ENCODE data around the gene GLE1.

GLE1 gene

DNA sequence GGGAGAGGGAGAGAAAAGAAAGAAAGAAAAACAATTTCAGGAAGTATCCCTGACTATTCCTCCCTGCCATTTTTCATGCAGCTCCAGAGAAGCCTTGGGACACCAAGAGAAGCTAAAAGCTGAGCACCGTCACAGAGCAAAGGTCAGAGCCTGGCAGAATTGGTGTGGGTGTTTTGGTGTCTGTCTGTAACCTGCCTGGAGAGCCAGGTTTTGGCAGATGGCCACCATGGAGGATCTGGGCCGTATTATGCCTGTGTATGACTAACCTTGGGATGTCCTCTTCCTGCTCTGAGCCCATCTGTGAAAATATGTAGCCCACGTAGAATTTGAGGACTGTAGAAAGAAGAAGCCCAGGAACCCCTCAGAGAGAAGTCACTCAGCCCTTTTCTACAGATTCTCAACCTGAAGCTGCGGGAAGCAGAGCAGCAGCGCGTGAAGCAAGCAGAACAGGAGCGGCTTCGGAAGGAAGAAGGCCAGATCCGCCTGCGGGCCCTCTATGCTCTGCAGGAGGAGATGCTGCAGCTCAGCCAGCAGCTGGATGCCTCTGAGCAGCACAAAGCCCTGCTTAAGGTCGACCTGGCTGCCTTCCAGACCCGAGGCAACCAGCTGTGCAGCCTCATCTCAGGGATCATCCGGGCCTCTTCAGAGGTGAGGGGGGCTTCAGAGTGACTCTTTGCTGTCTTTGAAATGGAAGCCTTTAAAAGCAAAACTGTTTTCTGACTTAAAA is 18.8 kb downstream of the GLE1 start:
- ATAC-seq: no peak
- no peak for DNase-seq
- H3K4me3 Mint-ChIP-seq: no peak overlapping the region
- H3K27ac Mint-ChIP-seq: no peak overlapping the region
- no peaks in the 10 kb centered on the region for H3K9me3 Mint-ChIP-seq
- H3K4me1 Mint-ChIP-seq: no peaks in the 10 kb centered on the region
- no peaks in the 10 kb centered on the region for H3K27me3 Mint-ChIP-seq

DNA sequence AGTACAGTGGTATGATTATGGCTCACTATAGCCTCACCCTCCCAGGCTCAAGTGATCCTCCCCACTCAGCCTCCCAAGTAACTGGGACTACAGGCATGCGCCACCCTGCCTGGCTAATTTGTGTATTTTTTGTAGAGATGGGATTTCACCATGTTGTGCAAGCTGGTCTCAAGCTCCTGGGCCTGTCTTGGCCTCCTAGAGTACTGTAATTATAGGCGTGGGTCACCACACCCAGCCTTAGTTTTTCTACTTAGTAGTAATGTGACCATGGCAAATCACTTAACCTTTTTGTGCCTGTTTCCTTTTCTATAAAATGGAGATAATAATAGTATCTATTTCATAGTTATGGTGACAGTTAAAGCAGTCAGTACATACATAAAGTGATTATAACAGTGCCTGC is 22.2 kb downstream of the GLE1 start:
- no peak overlapping the region for H3K27ac Mint-ChIP-seq
- H3K9me3 Mint-ChIP-seq: no peaks in the 10 kb centered on the region
- no peaks in the 10 kb centered on the region for H3K27me3 Mint-ChIP-seq
- DNase-seq: no peak
- H3K4me1 Mint-ChIP-seq: no peaks in the 10 kb centered on the region
- H3K4me3 Mint-ChIP-seq: no peak overlapping the region
- no peak for ATAC-seq

DNA sequence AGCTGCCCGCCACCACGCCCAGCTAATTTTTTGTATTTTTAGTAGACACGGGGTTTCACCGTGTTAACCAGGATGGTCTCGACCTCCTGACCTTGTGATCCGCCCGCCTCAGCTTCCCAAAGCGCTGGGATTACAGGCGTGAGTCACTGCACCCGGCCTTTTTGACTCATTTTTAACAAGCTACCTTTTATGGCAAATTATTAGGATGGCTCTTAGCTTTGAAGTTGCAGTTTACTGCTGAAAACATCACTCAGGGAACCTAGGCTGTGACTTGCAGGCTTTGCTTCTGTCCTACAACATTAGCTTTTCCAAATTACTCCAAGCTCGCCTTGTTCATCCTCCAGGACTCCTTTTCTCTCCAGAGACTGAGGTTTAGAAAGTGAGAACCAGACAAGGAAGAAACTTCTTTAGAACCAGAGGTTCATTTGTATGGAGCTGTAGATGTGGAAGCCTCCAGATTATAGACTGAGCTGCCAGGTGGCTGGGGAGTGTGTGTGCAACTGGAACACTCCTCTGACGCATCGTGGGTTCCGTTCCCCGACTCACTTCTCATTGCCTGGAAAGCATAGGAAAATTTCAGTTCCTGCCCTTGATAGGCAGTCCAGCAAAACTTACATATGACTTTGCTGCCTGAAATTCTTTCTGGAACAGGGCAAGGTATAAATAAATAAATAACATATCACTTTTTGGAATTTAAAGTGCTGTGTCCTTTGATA is 24.1 kb downstream of the GLE1 start:
- DNase-seq: no peak
- Mint-ChIP-seq H3K9me3 (no peaks in the 10 kb centered on the region), H3K27ac (peak overlapping the region in 1 of 2 donors; percentile 74), H3K27me3 (no peaks in the 10 kb centered on the region), H3K4me3 (no peak overlapping the region), H3K4me1 (no peaks in the 10 kb centered on the region)
- no peak for ATAC-seq

DNA sequence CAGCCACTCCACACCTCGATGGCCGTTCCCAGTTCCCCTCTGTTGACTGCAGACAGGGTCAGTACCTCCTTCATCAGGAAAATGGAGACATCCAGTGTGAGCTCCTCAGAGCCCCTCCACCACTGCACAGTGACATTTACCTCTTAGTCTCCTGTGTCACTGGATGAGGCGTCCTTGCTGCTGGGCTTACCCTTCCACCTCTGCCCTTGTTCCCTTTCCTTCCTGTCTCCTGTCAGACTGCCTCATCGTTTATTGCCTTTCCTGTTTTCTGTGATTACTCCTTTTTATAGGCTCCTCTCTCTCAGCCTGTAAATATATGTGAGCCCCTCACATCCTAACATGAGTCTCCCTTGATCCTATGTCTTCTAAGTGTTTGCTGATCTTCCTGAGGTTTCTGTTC is 24.7 kb downstream of the GLE1 start:
- DNase-seq (no peak), ATAC-seq (no peak)
- Mint-ChIP-seq H3K4me3 (no peak overlapping the region), H3K4me1 (no peaks in the 10 kb centered on the region), H3K27me3 (no peaks in the 10 kb centered on the region), H3K9me3 (no peaks in the 10 kb centered on the region), H3K27ac (peak overlapping the region in 1 of 2 donors; percentile 15)

DNA sequence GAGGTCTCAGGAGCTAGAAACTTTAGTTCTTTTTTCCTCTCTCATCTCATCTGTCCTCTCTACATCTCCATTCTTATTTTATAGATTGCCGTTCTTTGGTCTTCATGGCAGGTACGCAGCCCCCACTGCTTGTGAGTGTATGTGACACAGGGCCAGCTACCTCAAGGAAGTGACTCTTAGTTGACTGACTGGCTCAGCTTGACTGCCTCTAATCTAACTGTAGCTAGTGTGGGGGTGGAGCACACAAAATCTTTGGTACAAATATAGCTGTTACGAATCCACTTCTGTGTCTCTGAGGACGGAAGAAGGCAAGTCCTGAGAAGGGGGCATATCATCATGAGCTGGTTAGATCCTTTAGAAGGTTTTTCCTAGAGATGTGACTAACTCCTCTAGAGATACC is 28.1 kb downstream of the GLE1 start:
- H3K27ac Mint-ChIP-seq: no peak overlapping the region
- no peak for DNase-seq
- ATAC-seq: no peak
- H3K4me1 Mint-ChIP-seq: no peaks in the 10 kb centered on the region
- no peaks in the 10 kb centered on the region for H3K9me3 Mint-ChIP-seq
- H3K27me3 Mint-ChIP-seq: no peaks in the 10 kb centered on the region
- no peak overlapping the region for H3K4me3 Mint-ChIP-seq

DNA sequence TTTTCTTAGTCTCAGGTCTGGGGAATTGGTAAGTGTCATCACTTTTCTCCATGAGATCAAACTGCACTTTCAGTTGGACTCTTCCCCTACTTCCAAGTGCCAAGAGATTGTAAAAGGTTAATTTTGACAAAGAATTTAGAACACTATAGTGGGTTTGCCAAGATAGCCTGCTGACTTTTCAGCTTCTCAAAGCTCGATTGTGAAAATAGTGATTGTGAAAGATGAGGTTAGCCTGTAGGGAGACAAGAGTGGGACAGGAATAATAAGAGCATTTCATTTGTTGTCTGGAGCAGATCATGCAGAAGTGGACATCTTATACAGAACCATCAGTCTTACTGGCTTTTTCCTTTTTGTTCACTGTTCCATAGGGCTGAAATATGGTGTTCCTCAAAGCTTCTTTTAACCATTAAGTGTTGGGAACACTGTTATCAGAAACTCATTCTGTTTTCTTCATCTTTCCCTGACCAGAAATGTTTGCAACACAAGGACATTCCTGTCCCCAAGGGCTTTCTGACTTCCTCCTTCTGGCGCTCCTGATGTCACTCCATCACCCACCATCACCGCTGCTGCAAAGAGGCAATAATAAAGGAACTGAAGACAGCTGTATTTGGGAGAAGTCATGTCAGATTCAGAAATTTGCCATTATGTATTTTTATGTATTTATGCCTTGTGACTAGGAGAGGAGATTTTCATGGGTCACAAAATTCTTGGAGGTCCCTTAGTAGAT is 36.3 kb downstream of the GLE1 start:
- no peaks in the 10 kb centered on the region for H3K27me3 Mint-ChIP-seq
- DNase-seq (no peak), ATAC-seq (no peak)
- no peak overlapping the region for H3K4me3 Mint-ChIP-seq
- no peaks in the 10 kb centered on the region for H3K9me3 Mint-ChIP-seq
- peaks cover 9% of the 10 kb centered on the region for H3K4me1 Mint-ChIP-seq
- no peak overlapping the region for H3K27ac Mint-ChIP-seq

DNA sequence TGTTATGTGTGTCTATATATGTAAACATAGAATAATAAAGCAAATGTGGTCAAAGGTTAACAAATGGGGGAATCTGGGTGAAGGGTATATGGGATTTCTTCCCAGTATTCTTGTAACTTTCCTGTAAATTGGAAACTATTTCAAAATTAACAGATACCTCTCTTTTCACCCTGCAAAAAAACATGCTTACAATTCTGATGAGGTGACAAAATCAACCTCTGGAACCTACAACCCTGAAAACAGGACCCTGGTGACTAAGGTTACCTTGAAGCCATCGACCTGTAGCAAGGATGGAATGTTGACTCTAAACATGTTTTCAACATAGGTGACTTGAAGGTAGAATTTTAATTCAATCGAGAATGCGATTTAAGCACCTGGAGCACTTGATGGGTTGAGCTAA is 42.0 kb downstream of the GLE1 start:
- Mint-ChIP-seq H3K27me3 (no peaks in the 10 kb centered on the region), H3K27ac (no peak overlapping the region), H3K4me1 (peaks cover 21% of the 10 kb centered on the region), H3K4me3 (no peak overlapping the region), H3K9me3 (no peaks in the 10 kb centered on the region)
- no peak for DNase-seq
- no peak for ATAC-seq

DNA sequence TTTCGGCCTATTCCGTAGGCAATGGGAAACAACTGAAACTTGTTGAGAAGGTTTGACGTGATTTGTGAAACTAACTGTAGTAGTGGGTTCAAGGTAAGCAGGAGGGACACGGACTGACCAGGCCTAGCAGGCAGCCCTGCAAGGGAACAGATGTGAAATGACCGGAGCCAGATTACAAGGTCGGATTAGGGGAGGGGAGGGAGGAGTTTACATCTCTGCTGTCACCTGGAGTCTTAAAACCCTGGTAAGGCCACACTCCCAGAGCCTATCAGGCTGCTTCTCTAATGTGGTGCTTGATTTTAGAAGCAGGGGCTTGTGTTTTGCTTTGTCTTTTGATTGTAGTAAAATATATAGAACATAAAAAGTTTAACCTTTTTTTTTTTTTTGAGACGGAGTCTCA is 44.4 kb downstream of the GLE1 start:
- DNase-seq (no peak), ATAC-seq (no peak)
- Mint-ChIP-seq H3K4me1 (peaks cover 27% of the 10 kb centered on the region), H3K27ac (no peak overlapping the region), H3K27me3 (no peaks in the 10 kb centered on the region), H3K4me3 (no peak overlapping the region), H3K9me3 (no peaks in the 10 kb centered on the region)

DNA sequence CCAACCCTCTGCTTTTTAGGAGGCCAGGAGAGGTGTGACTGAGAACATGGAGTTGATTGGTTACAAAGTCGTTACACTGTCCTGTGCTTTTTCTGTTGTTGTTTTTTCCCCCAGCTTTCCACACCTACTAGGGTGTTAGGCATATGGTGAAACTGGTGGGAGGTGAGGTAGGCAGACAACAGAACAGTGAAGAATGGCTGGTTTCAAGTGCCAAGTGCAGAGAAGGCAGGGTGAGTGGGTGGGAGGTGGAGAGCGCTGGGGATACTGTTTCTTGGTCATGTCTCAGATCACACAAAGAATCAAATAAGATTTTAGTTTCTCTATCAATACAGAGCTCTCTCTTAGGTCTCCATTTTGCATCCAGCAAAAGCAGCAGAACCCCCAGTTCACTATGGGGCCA is 45.7 kb downstream of the GLE1 start:
- Mint-ChIP-seq H3K4me3 (peak overlapping the region; percentile 62 to 65), H3K4me1 (peaks cover 27% of the 10 kb centered on the region), H3K27ac (peak overlapping the region; percentile 34 to 44), H3K27me3 (no peaks in the 10 kb centered on the region), H3K9me3 (no peaks in the 10 kb centered on the region)
- DNase-seq (peak; percentile 30 to 41), ATAC-seq (peak; percentile 39)

DNA sequence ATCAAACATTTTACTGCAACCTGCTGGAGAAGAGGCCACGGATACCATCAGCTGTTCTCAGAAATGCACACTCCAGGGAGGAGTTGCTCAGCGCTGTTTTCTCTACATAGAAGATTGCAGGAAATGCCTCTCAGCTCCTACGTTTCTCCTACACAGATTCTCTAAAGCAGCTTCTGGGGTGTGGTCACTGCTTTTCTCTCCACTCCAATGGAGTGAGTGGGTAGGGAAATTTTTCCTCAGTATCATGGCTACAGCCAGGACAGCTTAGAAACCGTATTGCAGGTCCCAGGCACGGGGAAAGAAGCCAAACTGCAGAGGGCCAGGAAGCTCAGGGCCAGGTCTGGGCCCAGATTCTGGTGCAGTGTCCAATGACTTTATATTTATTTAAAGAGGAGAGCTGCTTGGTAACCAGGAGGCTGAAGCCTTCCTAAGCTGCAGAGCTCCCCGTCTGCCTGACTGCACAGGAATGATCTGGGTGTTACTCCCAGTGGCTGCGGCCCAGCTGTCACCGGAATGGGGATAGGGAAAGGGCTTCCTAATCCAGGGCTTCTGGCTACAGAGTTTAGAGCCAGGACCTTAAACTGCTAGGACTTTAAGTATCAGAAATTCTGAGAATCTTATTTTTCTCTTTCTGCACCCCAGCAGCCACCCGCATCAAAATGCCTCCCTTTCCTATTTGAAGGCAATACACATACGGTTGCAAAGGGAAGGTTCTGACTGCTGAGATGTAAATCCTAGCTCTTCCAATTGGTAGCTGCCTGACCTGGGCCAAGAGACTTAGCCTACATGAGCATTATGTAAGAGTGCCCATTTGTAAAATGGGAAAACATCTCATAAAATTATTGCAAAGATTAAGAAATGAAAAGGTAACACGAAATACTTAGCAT is 46.5 kb downstream of the GLE1 start:
- Mint-ChIP-seq H3K27ac (peak overlapping the region; percentile 97 to 99), H3K4me1 (peaks cover 27% of the 10 kb centered on the region), H3K27me3 (no peaks in the 10 kb centered on the region), H3K4me3 (peak overlapping the region; percentile 62 to 65), H3K9me3 (no peaks in the 10 kb centered on the region)
- no peak for ATAC-seq
- no peak for DNase-seq

DNA sequence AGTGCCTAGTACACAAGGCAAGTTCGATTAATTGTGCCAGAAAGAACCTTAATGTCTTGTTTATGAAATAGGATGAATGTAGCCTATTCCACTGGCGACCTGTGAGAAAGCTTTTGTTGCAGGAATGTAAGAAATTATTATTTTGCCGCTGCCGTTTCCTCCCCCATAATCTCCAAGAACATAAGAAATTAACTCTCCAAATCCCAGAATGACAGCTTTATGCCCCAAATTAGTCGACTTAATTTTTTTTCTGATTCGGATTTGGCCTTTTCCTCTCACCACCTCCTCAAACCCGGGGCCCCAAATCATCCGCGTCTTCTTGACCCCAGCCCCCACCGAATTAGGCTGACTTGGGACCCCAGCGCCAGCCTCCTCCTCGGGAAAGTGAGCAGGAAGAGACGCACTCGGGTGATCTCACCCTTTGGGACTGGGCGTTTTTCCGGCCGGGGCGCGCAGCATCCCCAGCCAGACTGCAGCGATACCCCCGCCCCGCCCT is 47.2 kb downstream of the GLE1 start:
- Mint-ChIP-seq H3K27me3 (no peaks in the 10 kb centered on the region), H3K27ac (peak overlapping the region; percentile 97 to 99)

DNA sequence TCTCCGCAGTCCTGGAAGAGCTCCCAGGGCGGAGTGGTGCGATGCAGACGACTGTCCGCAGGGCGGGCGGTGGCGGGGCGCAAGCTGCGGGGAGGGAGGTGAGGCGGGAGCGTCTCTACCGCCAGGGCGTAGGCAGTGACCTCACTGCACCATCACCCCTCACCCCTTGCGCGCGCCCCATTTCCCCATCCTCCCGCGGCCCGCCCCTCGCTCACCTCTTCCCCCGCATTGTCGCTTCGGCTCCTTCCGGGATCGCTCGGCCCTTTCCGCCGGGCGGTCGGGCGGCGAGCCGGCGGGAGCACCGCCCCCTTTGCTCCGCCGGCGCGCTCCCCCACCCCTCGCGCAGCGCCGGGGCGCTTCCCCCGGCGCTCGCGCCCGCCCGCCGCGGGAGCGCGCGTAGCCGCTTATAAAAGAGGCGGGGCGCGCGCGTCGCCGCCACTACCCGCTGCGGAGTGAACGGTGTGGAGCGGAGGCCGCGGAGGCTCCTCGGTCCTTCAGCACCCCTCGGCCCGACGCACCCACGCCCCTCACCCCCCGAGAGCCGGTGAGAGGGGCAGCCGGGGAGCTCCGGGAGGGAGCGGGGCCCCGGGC is 47.7 kb downstream of the GLE1 start, which contains the start of gene SPTAN1:
Gene SPTAN1 (plus strand): TSS at position 435 of the 591 bp plus-strand sequence. CDS start 14,154 bp downstream, outside the sequence.
- no peaks in the 10 kb centered on the region for H3K9me3 Mint-ChIP-seq
- H3K4me1 Mint-ChIP-seq: peaks cover 27% of the 10 kb centered on the region
- no peak within 1 kb of the TSS for H3K4me3 Mint-ChIP-seq
- peak within 1 kb of the TSS; percentile 97 to 99 for H3K27ac Mint-ChIP-seq
- ATAC-seq (peak; percentile 85), DNase-seq (peak; percentile 96)
- H3K27me3 Mint-ChIP-seq: no peaks in the 10 kb centered on the region

More for the DNA sequence above, 47.2 kb downstream of the GLE1 start:
- ATAC-seq (no peak), DNase-seq (no peak)
- no peaks in the 10 kb centered on the region for H3K9me3 Mint-ChIP-seq
- H3K4me1 Mint-ChIP-seq: peaks cover 27% of the 10 kb centered on the region
- H3K4me3 Mint-ChIP-seq: no peak overlapping the region

DNA sequence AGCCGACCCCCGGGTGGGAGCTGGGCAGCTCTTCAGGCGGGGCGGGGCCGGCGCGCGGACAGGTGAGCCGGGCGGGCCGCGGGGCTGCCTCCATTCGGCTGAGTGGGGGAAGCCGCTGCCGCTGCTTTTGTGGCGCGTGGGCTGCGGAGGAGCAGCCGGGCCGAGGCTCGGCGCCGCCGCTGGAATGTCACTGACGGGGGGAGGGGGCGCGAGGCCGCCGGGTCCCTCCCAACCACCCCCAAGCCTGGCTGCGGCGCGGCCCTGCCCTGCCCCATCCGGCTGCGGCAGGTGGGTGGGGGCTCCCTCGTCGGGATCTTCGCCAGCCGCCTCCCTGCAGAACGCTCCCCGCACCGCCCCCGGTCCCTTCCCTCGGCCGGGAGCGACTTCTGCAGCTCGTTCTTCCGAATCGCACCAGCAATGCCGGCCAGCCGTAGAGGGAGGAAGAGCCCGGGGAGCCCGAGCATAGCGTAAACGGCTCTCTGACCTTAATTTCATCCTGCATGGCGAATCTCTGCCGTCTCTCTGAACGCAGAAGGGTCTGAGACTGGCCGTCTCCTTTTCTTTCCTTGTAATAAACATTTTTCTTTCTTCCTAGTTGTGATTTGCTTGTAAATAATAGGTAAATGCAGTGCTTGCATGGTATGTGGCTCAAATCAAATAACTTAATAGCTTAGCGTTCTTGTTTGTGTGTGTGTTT is 48.4 kb downstream of the GLE1 start:
- peak; percentile 44 for ATAC-seq
- Mint-ChIP-seq H3K4me3 (no peak overlapping the region), H3K4me1 (peaks cover 28% of the 10 kb centered on the region), H3K27me3 (no peaks in the 10 kb centered on the region), H3K27ac (peak overlapping the region in 1 of 2 donors; percentile 89), H3K9me3 (no peaks in the 10 kb centered on the region)
- DNase-seq: peak in 1 of 2 donors; percentile 57

DNA sequence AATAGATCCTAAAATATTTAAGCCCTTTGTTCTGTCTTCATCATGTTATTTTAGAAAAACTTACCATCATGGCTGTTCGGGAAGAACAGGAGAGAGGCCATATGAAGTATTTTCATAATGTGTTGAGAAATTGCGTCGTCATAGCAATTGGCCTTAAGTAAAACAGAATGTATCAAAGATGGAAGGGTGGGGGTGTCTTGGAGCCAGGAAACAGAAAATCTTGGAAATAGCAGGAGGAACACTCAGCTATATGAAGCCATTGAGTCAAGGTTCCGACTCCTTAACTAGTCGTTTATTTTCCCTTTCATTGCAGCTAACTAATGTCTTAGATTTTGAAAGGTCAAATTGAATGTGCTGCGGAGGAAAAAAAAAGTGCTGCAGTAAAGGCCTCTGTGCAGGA is 49.2 kb downstream of the GLE1 start:
- ATAC-seq (no peak), DNase-seq (no peak)
- Mint-ChIP-seq H3K4me1 (peaks cover 36% of the 10 kb centered on the region), H3K9me3 (no peaks in the 10 kb centered on the region), H3K4me3 (no peak overlapping the region), H3K27ac (no peak overlapping the region), H3K27me3 (no peaks in the 10 kb centered on the region)
